T-helper 9 cell (primary cell): ENCODE data around the gene CABP5.

ENCODE experiments used
- DNase-seq: peaks from one replicate; pipeline ENCODE4 v3.0.0-alpha.2; 2020

The CABP5 gene

DNA sequence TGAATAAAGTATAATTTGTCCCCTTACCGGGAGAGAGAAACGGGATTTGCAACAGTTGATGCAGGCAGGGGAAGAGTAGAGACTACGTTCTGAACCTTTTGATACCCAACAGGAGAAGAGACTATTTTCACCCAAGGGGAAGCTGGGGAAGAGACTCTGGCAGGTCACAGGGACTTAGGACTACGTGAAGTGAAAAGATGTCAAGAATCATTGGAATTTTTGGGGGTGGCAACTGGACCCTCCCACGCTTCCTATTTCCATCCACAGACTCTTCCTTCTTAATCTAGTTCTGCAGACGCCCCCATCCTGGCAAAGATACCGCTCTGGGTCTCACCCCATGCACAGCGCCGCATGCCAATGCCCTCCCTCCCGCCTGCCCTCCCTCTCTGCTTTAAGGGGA is 13.8 kb downstream of the CABP5 start:
- DNase-seq = no peak

DNA sequence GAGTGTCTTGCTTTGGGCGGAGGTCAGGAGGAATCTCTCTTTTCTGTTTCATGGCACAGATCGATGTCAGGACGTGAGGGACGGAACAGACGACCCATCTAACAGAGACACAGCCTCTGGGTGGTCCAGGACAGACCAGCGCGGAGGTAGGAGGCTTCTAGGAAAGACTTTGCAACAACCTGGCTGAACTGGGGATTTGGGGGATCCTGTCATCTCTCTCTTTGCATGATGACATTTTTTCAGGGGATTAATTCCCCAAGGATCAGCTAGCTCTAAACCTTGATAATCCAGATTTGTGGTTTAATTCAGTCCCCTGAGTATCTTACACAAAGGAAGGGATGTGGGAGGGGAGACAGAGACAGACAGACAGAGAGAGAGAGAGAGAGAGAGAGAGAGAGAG is 14.4 kb downstream of the CABP5 start:
- DNase-seq = no peak

DNA sequence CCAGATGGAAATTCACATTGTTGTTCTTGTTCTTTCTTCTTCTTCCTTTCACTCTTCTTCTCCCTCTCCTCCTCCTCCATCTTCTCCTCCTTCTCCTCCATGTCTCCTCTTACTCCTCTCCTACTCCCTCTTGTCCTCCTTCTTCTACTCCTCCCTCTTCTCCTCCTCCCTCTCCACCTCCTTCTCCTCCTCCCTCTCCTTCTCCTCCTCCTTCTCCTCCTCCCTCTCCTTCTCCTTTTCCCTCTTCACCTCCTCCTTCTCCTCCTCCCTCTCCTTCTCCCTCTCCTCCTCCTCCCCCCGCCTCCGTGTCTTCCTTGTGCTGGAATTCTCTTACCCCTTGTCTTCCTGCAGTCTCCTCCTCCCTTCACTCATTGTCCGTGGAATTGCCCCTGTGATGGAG is 18.4 kb downstream of the CABP5 start:
- DNase-seq = no peak

DNA sequence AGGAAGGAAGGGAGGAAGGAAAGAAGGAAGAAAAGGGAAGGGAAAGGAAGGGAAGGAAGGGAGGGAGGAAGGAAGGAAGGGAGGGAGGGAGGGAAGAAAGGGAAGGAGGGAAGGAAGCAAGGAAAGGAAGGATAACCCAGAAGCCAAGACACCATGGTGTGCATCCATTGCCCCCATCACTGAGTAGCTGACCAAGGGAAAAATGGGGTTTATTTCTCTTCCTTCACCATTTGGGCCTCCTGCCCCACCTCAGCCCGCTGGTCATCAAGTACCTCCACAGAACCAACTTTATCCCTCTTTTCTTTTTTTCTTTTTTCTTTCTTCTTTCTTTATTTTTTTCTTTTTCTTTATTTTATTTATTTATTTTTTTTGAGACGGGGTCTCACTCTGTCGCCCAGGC is 20.4 kb downstream of the CABP5 start:
- no peak for DNase-seq

DNA sequence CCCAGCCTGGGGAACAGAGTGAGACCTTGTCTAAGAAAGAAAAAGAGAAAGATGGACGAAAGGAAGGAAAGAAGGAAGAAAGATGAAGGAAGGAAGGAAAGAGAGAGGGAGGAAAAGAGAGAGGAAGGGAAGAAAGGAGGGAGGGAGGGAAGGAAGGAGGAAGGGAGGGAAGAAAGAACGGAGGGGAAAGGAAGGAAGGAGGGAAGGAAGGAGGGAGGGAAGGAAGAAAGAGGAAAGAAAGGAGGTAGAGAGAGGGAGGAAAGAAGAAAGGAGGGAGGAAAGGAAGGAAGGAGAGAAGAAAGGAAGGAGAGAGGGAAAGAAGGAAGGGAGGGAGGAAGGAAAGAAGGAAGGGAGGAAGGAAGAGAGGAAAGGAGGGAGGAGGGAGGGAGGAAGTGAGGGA is 20.9 kb downstream of the CABP5 start:
- DNase-seq = no peak

DNA sequence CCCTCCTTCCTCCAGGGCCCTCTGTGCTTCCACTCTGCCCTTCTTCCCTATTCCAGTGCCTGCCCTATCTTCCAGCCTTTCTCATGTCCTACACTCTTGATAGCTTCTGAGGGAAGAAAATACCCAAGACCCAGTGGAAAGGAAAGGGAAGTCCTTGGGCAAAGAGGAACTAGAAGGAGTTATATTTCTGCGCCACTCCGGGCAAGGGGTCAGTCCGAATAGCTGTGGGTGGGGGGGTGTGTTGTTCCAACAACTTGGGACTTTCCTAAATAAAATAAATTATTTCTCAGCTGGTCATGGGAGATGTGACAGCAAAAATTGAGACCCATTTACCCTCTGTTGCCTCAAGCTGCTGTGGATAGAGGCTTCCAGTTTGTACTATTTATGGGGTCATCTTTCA is 23.2 kb downstream of the CABP5 start:
- no peak for DNase-seq

DNA sequence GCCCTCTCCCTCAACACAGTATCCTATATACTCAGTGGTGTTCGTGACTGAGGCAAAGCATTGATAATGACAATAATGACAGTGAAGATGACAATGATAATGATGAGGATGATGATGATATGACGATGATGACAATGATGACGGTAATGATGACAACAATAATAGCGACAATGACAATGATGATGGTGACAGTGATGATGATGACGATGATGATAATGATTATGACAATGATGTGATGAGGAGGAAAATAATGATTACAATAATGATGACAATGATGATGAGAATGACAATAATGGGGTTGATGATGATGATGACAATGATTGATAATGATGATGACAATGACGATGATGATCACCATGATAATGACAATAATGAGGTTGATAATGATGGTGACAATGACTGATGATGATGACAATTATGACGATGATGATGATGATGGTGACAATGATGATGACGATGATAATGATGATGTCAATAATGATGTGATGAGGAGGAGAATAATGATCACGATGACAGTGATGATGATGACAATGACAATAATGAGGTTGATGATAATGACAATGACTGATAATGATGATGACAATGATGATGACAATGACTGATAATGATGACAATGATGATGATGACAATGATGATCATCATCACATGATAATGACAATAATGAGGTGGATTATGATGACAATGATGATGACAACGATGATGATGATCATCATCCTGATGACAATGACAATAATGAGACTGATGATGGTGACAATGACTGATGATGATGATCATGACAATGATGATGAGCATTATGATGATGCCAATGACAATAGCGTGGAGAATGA is 32.7 kb downstream of the CABP5 start:
- DNase-seq = no peak

DNA sequence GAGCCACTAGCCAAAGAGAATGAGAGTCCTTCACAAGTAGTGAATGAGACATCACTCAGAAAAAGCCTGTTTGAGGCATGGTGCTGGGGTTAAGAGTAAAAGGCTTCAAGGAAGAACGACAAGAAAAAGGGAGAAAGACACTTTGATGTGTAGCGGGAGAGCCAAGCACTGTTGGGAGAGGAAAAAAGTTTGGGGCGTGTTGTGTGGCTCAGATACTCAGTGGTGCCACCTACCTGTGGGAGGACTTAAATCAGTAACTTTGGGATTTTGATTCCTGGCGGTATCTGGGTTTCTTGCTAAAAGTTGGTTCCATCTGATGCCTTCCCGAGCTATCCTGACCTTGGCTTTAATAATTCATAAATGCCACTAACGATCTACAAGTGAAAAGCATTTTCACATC is 37.1 kb downstream of the CABP5 start:
- no peak for DNase-seq

DNA sequence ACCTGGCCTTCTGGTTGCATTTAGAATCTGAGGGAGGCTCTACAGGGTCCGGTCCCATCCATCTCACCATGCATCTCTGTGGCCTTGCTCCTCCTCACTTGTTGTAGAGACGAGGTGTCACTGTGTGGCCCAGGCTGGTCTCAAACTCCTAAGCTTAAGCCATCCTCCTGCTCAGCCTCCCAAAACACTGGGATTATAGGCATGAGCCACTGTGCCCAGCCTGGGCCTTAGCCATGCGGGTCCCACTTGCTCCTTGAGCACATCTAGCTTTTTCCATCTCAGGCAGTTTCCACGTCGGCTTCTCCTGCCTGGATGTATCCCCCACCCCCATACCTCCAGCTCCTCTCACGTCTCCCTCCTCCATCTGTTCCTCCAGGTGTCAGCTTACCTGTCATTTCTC is 39.6 kb downstream of the CABP5 start:
- DNase-seq = no peak

DNA sequence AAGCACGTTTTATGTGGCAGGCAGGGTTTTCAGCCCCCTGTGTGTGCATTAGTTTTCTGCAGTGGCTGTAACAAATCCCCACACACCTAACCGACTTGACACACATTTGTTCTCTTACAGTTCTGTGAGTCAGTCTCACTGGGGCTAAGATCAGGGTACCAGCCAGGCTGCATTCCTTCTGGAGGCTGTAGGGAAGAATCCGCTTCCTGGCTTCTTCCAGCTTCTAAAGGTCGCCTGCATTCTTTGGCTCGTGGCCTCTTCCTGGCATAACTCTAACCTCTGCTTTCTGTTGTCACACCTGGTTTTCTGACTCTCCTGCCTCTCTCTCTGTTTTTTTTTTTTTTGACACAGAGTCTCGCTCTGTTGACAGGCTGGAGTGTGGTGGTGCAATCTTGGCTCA is 43.0 kb downstream of the CABP5 start:
- DNase-seq = no peak

DNA sequence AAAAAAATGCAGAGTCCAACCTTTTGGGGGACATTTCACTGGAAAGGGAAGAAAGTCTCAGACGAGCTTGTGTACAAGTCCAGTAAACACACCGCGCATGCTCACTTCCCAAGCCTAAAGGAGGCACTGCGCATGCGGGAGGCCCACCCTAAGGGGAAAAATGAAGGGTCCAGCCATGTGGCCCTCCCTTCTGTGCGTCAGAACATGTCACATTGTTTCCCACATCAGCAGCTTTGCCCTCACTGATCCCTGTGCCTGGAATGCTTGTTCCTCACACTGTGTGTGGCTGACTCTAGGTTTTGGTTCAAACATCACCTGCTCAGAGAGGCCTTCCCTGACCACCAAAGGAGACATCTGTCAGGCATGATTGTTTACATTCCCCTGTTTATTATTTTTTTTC is 45.1 kb downstream of the CABP5 start:
- DNase-seq = no peak

DNA sequence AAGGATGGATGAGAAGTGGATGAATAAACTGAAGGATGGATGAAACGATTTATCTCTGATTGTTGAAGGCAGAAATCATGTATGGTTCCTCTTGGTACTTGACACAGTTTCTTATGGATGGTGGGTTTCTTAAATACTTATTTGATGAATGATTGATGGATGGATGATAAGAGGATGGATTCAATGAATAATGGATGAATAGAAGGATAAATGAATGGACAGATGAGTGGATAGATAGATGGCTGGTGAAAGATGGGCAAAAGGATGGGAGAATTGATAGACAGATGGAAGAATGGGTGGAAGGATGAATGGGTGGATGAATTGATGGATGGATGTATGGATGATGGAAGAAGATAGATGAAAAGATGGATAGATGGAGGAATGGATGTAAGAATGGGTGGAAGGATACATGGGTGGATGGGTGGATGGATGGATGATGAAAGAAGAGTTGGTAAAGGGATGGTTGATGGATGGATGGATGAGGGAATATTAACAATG is 47.6 kb downstream of the CABP5 start:
- DNase-seq = no peak

DNA sequence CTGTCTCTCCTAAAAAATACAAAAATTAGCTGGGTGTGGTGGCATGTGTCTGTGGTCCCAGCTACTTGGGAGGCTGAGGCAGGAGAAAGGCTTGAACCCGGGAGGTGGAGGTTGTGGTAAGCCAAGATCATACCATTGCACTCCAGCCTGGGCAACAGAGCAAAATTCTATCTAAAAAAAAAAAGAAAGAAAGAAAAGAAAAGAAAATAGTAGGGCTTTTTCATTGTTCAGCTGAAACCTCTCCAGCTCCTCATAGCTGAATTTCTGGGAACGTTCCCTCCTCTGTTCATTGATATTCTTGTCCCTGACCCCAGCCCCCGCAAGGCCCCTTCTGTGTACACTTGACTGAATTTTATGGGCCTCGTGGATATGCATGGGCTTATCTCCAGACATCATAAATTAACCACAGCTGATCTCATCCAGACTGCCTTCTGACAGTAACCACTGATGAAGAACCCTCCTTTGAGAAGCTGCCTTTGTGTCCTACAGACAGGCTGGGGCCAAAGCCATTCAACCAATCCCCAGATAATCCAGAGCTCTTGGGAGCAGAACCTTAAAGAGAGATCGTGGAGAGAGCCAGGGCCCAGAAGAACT is 49.6 kb downstream of the CABP5 start, which contains the start of gene ELSPBP1:
Gene ELSPBP1 (plus strand): TSS at position 424 of the 594 bp plus-strand sequence. CDS start 14,036 bp downstream, outside the sequence.
- DNase-seq = no peak

DNA sequence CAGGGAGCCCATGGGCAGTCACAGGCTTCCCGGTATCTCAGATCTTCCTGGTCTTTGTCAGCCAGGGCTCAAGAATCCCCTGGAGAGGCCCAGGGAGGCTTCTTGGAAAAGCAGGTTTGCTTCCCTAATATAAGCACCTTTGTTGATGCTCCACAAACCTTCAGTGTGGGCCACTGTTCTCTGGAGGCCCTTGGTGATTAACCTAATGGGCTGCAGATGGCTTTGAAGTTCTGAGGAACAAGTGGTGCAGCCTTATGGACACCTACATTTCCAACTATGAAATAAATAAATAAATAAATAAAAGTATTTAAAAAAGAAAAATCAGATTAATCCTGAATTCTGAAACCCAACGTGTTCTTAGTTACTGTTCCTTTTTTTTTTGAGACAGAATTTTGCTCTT is 51.8 kb downstream of the CABP5 start, which contains the start of gene BSPH1:
Gene BSPH1 (minus strand): TSS at position 101 of the 400 bp plus-strand sequence. CDS start 89 bp downstream, at position 12.
- DNase-seq = no peak

DNA sequence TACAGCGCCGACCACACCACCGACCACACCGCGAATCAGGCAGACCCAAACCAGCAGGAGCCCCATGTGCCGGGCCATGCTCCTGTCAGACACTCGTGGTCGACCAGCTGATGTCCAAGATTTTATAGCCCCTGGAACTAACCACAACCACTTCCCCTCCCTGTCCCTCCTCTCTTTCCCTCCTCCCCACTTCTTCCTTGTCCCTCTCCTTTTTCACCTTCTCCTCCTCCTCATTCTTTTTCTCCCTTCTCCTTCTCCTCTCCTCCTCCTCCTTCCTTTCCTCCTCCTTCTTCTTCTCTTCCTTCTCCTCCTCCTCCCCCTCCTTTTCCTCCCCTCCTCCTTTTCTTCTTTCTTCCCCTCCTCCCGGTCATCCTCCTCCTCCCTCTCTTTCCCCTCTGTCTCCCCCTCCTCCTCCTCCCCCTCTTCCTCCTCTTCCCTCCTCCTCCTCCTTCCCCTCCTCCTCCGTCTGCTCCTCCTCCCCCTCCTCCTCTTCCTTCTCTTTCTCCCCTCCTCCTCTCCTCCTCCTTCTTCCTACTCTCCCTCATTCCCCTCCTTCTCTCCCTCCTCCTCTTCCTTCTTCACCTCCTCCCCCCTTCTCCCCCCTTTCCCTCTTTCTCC is 52.6 kb downstream of the CABP5 start:
- DNase-seq = no peak
